Measurements from ENCODE around the gene EPB42. TPM values are rescaled to one million over a fixed set of nuclear protein-coding genes. Genes with fewer than 3 reads are reported as not detected.

Gene EPB42
- total RNA-seq, 4 donors from 2014 or later = 0.30 to 0.44 TPM; not detected in 2

- no peak overlapping the region for H3K27ac ChIP-seq
- no peaks in the 10 kb centered on the region for H3K36me3 ChIP-seq
- no peak for TF ChIP-seq CTCF (IDR thresholded peaks at IDR 0.05)
- TF ChIP-seq EP300 (IDR thresholded peaks at IDR 0.05) = no peak
- TF ChIP-seq POLR2A (IDR thresholded peaks at IDR 0.05) = no peak
- DNase-seq (ENCODE audit: low spot score in 2 of 2) = no peak
- H3K27me3 ChIP-seq = no peaks in the 10 kb centered on the region
- WGBS, 2 donors = 42 to 57% methylated on average over 5 of the region's 5 CpGs
- H3K9me3 ChIP-seq = no peaks in the 10 kb centered on the region
- H3K4me1 ChIP-seq = no peaks in the 10 kb centered on the region
- H3K4me3 ChIP-seq = no peak overlapping the region
These were observed 28.9 kb upstream of the EPB42 start for GRCh38 chr15:43249699-43250203.

GRCh38 chr15:43249236-43249635 is 28.4 kb upstream of the EPB42 start:
- Histone ChIP-seq H3K4me3 (no peak overlapping the region), H3K9me3 (no peaks in the 10 kb centered on the region), H3K27me3 (no peaks in the 10 kb centered on the region), H3K36me3 (no peaks in the 10 kb centered on the region), H3K27ac (no peak overlapping the region), H3K4me1 (no peaks in the 10 kb centered on the region)
- 56 to 74% methylated on average over 2 of the region's 2 CpGs for WGBS, 2 donors
- no peak for DNase-seq (ENCODE audit: low spot score in 2 of 2)
- TF ChIP-seq CTCF (IDR thresholded peaks at IDR 0.05) (no peak), POLR2A (IDR thresholded peaks at IDR 0.05) (no peak), EP300 (IDR thresholded peaks at IDR 0.05) (no peak)

GRCh38 chr15:43246261-43246774 is 25.5 kb upstream of the EPB42 start:
- Histone ChIP-seq H3K27me3 (no peaks in the 10 kb centered on the region), H3K27ac (no peak overlapping the region), H3K36me3 (no peaks in the 10 kb centered on the region), H3K4me3 (no peak overlapping the region), H3K4me1 (no peaks in the 10 kb centered on the region), H3K9me3 (no peaks in the 10 kb centered on the region)
- no peak for DNase-seq (ENCODE audit: low spot score in 2 of 2)
- WGBS, 2 donors = 75 to 77% methylated on average over 6 of the region's 6 CpGs
- TF ChIP-seq CTCF (IDR thresholded peaks at IDR 0.05) (no peak), EP300 (IDR thresholded peaks at IDR 0.05) (no peak), POLR2A (IDR thresholded peaks at IDR 0.05) (no peak)

- TF ChIP-seq EP300 (IDR thresholded peaks at IDR 0.05) (no peak), CTCF (IDR thresholded peaks at IDR 0.05) (no peak)
- Histone ChIP-seq H3K9me3 (no peaks in the 10 kb centered on the region), H3K27me3 (no peaks in the 10 kb centered on the region), H3K4me1 (no peaks in the 10 kb centered on the region), H3K36me3 (no peaks in the 10 kb centered on the region), H3K4me3 (no peak overlapping the region), H3K27ac (no peak overlapping the region)
- no peak for DNase-seq (ENCODE audit: low spot score in 2 of 2)
- WGBS, 2 donors = 89 to 93% methylated on average over 4 of the region's 4 CpGs
These were observed 23.3 kb upstream of the EPB42 start for GRCh38 chr15:43244092-43244491.

- no peaks in the 10 kb centered on the region for H3K9me3 ChIP-seq
- 89 to 93% methylated on average over 2 of the region's 2 CpGs for WGBS, 2 donors
- no peak for DNase-seq (ENCODE audit: low spot score in 2 of 2)
- H3K4me3 ChIP-seq = no peak overlapping the region
- H3K36me3 ChIP-seq = no peaks in the 10 kb centered on the region
- TF ChIP-seq POLR2A (IDR thresholded peaks at IDR 0.05) (no peak), EP300 (IDR thresholded peaks at IDR 0.05) (no peak), CTCF (IDR thresholded peaks at IDR 0.05) (no peak)
- no peaks in the 10 kb centered on the region for H3K27me3 ChIP-seq
- no peak overlapping the region for H3K27ac ChIP-seq
- H3K4me1 ChIP-seq = no peaks in the 10 kb centered on the region
These were observed 22.3 kb upstream of the EPB42 start for GRCh38 chr15:43243020-43243645.
